Prostate gland (tissue), 2 donors: Measurements from ENCODE around the gene SH2D3C. TPM values are rescaled to one million over a fixed set of nuclear protein-coding genes. Genes with fewer than 3 reads are reported as not detected.

Source experiments
- DNase-seq: peaks from one replicate; pipeline ENCODE4 v3.0.0-alpha.2; 2019; ENCODE audit warnings: low spot score
- H3K27ac ChIP-seq, 2 donors: fragments of 200-600 bp; sonication (generic); 2 replicates each; pipeline ENCODE4 v1.5.1; 2017 to 2019
- H3K27me3 ChIP-seq: fragments of 200-600 bp; sonication (generic); replicated peaks from 2 replicates; pipeline ENCODE4 v1.5.1; 2019; ENCODE audit not compliant: insufficient read depth
- H3K36me3 ChIP-seq, 2 donors: fragments of 200-600 bp; sonication (generic); 1 replicate in 1 of 2; 2 replicates in 1 of 2; pipeline versions ENCODE4 v1.5.1 to v1.8.1; 2017 to 2019
- H3K4me1 ChIP-seq: fragments of 200-600 bp; sonication (generic); replicated peaks from 2 replicates; pipeline ENCODE4 v1.5.1; 2019
- H3K4me3 ChIP-seq, 2 donors: fragments of 200-600 bp; sonication (generic); 2 replicates each; pipeline ENCODE4 v1.5.1; 2017 to 2019
- H3K9me3 ChIP-seq: fragments of 200-600 bp; sonication (generic); 2 replicates; pipeline ENCODE4 v1.5.1; 2017
- POLR2A ChIP-seq: fragments of 450-650 bp; IDR thresholded peaks from one replicate; pipeline ENCODE4 v1.6.1; 2016; ENCODE audit warnings: antibody characterized with exemption, mild to moderate bottlenecking
- POLR2AphosphoS5 ChIP-seq: sonication (generic); formaldehyde crosslinking; IDR thresholded peaks from one replicate; pipeline ENCODE4 v1.6.1; 2017; ENCODE audit warnings: antibody characterized with exemption
- WGBS: methylation state at CpG from one replicate; pipeline ENCODE4 v1.1.5; 2018; 5-methylcytosine and 5-hydroxymethylcytosine counted together
- intact Hi-C: fragments of 100-400 bp; cut with DNase I; formaldehyde crosslinking; loops from one replicate; pipeline ENCODE4 v1.14.2; 2022
- total RNA-seq, 2 donors: library from RNA; depleted of rRNA; stranded (reverse); fragments of >200 nt; gene quantifications; one replicate each; pipeline ENCODE4 v1.1.0, GENCODE V29; 2016
- TF ChIP-seq, protein P1 (sequence below), 4 experiments: fragments of 200-600 bp in 2 of 4; fragments of 450-650 bp in 2 of 4; sonication (generic) in 2 of 4; IDR thresholded peaks; 1 replicate in 3 of 4; 2 replicates in 1 of 4; pipeline ENCODE4 v1.5.1; 2016 to 2019; ENCODE audit warnings: antibody characterized with exemption in 4 of 4, mild to moderate bottlenecking in 2 of 4, moderate library complexity in 2 of 4

The SH2D3C gene
- total RNA-seq, 2 donors from 2014 or later = 5.5 to 11.4 TPM

DNA sequence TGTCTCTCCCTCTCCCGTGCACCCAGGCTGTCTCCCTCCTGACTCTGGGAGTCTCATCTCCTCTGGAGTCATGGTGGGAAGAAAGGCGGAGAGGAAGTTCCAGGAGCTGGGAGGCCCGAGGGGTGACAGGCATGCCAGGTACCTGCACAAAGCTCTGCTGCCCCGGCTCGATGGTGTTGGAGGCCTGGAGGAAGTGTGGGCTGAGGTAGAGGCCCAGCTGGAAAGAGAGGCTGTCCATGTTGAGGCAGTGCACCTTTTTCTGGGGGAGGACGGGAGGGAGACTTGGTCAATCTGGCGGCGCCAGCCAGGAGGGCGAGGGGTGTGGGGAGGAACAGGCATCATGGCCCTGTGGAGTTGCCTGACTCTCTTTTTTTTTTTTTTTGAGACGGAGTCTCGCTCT, 40.1 kb upstream of the SH2D3C start:
- no peak for DNase-seq
- no peak overlapping the region for H3K4me3 ChIP-seq
- H3K27me3 ChIP-seq = no peaks in the 10 kb centered on the region
- 88% methylated on average over 11 of the region's 11 CpGs for WGBS
- no peak overlapping the region for H3K27ac ChIP-seq
- intact Hi-C loops = no loop called here
- H3K36me3 ChIP-seq = peaks cover 0 to 6% of the 10 kb centered on the region in 2 donors
- TF ChIP-seq, protein P1, sequence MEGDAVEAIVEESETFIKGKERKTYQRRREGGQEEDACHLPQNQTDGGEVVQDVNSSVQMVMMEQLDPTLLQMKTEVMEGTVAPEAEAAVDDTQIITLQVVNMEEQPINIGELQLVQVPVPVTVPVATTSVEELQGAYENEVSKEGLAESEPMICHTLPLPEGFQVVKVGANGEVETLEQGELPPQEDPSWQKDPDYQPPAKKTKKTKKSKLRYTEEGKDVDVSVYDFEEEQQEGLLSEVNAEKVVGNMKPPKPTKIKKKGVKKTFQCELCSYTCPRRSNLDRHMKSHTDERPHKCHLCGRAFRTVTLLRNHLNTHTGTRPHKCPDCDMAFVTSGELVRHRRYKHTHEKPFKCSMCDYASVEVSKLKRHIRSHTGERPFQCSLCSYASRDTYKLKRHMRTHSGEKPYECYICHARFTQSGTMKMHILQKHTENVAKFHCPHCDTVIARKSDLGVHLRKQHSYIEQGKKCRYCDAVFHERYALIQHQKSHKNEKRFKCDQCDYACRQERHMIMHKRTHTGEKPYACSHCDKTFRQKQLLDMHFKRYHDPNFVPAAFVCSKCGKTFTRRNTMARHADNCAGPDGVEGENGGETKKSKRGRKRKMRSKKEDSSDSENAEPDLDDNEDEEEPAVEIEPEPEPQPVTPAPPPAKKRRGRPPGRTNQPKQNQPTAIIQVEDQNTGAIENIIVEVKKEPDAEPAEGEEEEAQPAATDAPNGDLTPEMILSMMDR (IDR thresholded peaks at IDR 0.05) = no peak
- TF ChIP-seq POLR2AphosphoS5 (no peak), POLR2A (no peak)
- H3K9me3 ChIP-seq = no peaks in the 10 kb centered on the region
- no peaks in the 10 kb centered on the region for H3K4me1 ChIP-seq

DNA sequence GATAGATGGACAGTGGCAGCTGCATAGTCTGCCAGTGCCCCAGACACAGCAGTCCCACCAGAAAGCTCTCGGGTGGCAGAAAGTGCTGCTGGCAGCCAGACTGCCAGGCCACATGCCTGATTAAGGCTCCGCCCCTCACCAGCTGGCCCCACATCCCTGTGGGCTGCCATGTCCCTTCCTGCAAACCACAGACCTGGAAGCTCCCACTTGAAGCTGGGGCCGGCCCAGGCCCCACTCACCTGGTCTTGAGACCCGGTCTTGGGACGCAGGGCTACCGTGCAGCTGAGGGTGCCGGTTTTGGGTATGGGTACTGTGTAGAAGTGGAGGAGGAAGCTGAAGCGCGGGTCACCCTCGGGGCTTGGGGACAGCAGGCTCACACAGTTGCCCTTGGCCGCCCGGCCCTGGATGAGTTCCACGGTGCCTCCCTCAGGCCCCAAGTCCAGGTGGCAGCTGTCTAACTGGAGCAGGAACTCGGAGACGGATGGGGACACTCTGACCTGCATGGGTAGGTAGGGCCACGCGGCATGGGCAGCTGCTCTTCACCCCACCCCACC, 39.5 kb upstream of the SH2D3C start:
- Histone ChIP-seq H3K27ac (no peak overlapping the region), H3K9me3 (no peaks in the 10 kb centered on the region), H3K36me3 (peaks cover 6 to 12% of the 10 kb centered on the region in 2 donors), H3K4me1 (no peaks in the 10 kb centered on the region), H3K27me3 (no peaks in the 10 kb centered on the region), H3K4me3 (no peak overlapping the region)
- no peak for DNase-seq
- 84% methylated on average over 17 of the region's 17 CpGs for WGBS
- TF ChIP-seq POLR2A = no peak
- TF ChIP-seq, protein P1 (IDR thresholded peaks at IDR 0.05) = no peak
- no peak for TF ChIP-seq POLR2AphosphoS5
- intact Hi-C loops = no loop called here

DNA sequence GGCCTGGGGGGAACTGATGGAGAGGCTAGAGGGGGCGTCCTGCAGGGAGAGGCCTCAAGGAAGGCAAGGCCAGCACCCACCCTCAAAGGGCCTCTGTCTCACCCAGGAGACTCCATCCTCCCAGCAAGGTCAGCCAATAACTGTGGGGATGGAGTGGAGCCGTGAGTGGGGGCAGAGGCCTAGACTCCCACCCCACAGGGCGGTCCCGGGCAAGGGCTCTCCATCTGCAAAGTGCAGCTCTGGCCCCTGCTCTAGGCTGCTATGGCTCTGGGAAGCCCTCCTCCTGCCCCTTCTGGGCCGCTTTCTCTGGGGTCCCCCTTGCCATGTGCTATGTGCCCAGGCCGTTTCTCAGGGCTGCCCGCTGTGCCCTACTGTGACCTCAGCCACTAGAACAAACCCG, 38.3 kb upstream of the SH2D3C start:
- H3K9me3 ChIP-seq = no peaks in the 10 kb centered on the region
- no peak overlapping the region for H3K27ac ChIP-seq
- H3K4me3 ChIP-seq = no peak overlapping the region
- 83% methylated on average over 8 of the region's 8 CpGs for WGBS
- intact Hi-C loops = no loop called here
- no peaks in the 10 kb centered on the region for H3K4me1 ChIP-seq
- DNase-seq = no peak
- TF ChIP-seq, protein P1 (IDR thresholded peaks at IDR 0.05) = no peak
- TF ChIP-seq POLR2AphosphoS5 (no peak), POLR2A (no peak)
- H3K27me3 ChIP-seq = no peaks in the 10 kb centered on the region
- H3K36me3 ChIP-seq = peaks cover 7 to 19% of the 10 kb centered on the region in 2 donors

DNA sequence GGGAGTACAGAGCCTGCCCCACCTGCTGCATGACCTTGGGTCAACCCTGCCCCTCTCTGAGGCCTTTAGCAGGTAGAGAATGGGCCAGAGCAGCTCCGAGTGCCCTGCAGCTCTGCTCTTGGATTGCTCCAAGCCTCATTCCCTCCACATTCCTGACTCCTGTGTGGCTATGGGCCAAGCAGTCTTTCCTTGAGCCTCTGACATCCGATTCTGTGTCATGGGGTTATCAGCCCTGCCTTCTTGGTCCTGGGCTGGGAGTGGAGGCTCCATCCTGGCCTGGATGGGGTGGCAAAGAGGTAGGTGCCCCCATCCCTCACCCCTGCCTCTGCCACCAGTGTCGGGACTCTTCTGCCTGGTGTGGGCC, 37.9 kb upstream of the SH2D3C start:
- Histone ChIP-seq H3K9me3 (no peaks in the 10 kb centered on the region), H3K4me1 (no peaks in the 10 kb centered on the region), H3K4me3 (no peak overlapping the region), H3K27me3 (no peaks in the 10 kb centered on the region), H3K36me3 (peaks cover 7 to 19% of the 10 kb centered on the region in 2 donors), H3K27ac (no peak overlapping the region)
- TF ChIP-seq POLR2A (no peak), POLR2AphosphoS5 (no peak)
- TF ChIP-seq, protein P1 (IDR thresholded peaks at IDR 0.05) = no peak
- DNase-seq = no peak
- intact Hi-C loops = no loop called here
- 92% methylated on average over 3 of the region's 3 CpGs for WGBS
